HCT116 (cell line): ENCODE measurements around the gene CCDC63. TPM values are rescaled to one million over a fixed set of nuclear protein-coding genes. Genes with fewer than 3 reads are reported as not detected.

Source experiments
- ATAC-seq: fragments of 200-7000 bp; cut with Tn5 transposase; 2 replicates; pipeline ENCODE4 v1.9.1; 2020; ENCODE audit warnings: mild to moderate bottlenecking, moderate library complexity
- BruUV-seq: library from RNA; stranded (reverse); fragments of 400-500 nt; replicated peaks from 2 replicates; lab custom pipeline; 2021; lab: Mats Ljungman, UMichigan
- CTCF ChIA-PET: fragments of 300-600 bp; sonication (Branson Sonifier 250); formaldehyde crosslinking; loops from one replicate; lab custom pipeline; 2021; ENCODE audit warnings: antibody characterized with exemption; lab: Charles Lee
- POLR2A ChIA-PET: fragments of 300-600, 350-600 bp; sonication (Branson Sonifier 250); formaldehyde crosslinking; loops from one replicate; lab custom pipeline; 2021; ENCODE audit warnings: antibody characterized with exemption; lab: Charles Lee
- RAD21 ChIA-PET, 2 experiments: fragments of 300-600 bp; sonication (Branson Sonifier 250); formaldehyde crosslinking; loops; one replicate each; lab custom pipeline; 2023; ENCODE audit warnings: low total read pairs in 2 of 2; ENCODE audit not compliant: uncharacterized antibody in 2 of 2, unreplicated experiment in 2 of 2, low non-redundant PET in 1 of 2; lab: Charles Lee
- DNase-seq: peaks from one replicate; pipeline ENCODE4 v3.0.0-alpha.2; 2010; ENCODE audit warnings: low read depth, low spot score
- H2AFZ ChIP-seq: fragments of 200-600 bp; shearing (Covaris generic), sonication (generic); 2 replicates; pipeline ENCODE4 v1.6.1; 2017; ENCODE audit warnings: low read depth, mixed run types, mixed read lengths, antibody characterized with exemption, low read length; ENCODE audit not compliant: poor library complexity, severe bottlenecking
- H3K27ac ChIP-seq: 2 replicates; pipeline ENCODE4 v1.5.1; 2012; ENCODE audit warnings: low read depth, low read length
- H3K27me3 ChIP-seq: fragments of 200-600 bp; sonication (generic); 2 replicates; pipeline ENCODE4 v1.6.1; 2016; ENCODE audit warnings: mixed run types, low read length, mixed read lengths; ENCODE audit not compliant: insufficient read depth
- H3K36me3 ChIP-seq, 2 experiments: fragments of 200-500 bp in 1 of 2; fragments of 200-600 bp in 1 of 2; sonication (Bioruptor generic) in 1 of 2; sonication (generic) in 1 of 2; 2 replicates each; pipeline versions ENCODE4 v1.5.1 to v1.6.1; 2014 to 2016; ENCODE audit warnings: low read length in 2 of 2, inconsistent platforms in 1 of 2, mixed read lengths in 1 of 2, mixed run types in 1 of 2; ENCODE audit not compliant: insufficient read depth in 2 of 2, control insufficient read depth in 1 of 2
- H3K4me1 ChIP-seq, 2 experiments: fragments of 200-600 bp in 1 of 2; sonication (generic) in 1 of 2; 2 replicates each; pipeline versions ENCODE4 v1.5.1 to v1.6.1; 2012 to 2017; ENCODE audit warnings: low read length in 2 of 2, inconsistent platforms in 1 of 2, mild to moderate bottlenecking in 1 of 2, mixed read lengths in 1 of 2, mixed run types in 1 of 2, moderate library complexity in 1 of 2; ENCODE audit not compliant: insufficient read depth in 2 of 2, control insufficient read depth in 1 of 2
- H3K4me2 ChIP-seq: fragments of 200-600 bp; sonication (generic); 2 replicates; pipeline ENCODE4 v1.6.1; 2017; ENCODE audit warnings: mixed run types, low read length, mixed read lengths
- H3K4me3 ChIP-seq, 2 experiments: fragments of 200-600 bp in 1 of 2; sonication (generic) in 1 of 2; replicated peaks in 1 of 2; 2 replicates each; pipeline ENCODE4 v1.5.1; 2011 to 2016; ENCODE audit warnings: low read length in 2 of 2, control low read depth in 1 of 2, low read depth in 1 of 2, mild to moderate bottlenecking in 1 of 2, mixed read lengths in 1 of 2, mixed run types in 1 of 2
- H3K79me2 ChIP-seq: fragments of 200-600 bp; sonication (generic); 2 replicates; pipeline ENCODE4 v1.6.1; 2017; ENCODE audit warnings: mild to moderate bottlenecking, mixed run types, low read length, moderate library complexity, mixed read lengths; ENCODE audit not compliant: insufficient read depth
- H3K9ac ChIP-seq: fragments of 200-600 bp; sonication (generic); 2 replicates; pipeline ENCODE4 v1.6.1; 2016; ENCODE audit warnings: low read length, mixed read lengths
- H3K9me2 ChIP-seq: fragments of 200-600 bp; sonication (generic), shearing (Covaris generic); 2 replicates; pipeline ENCODE4 v1.6.1; 2017; ENCODE audit warnings: mixed run types, mild to moderate bottlenecking, moderate library complexity; ENCODE audit not compliant: insufficient read depth
- H3K9me3 ChIP-seq, 2 experiments: fragments of 200-500 bp in 1 of 2; fragments of 200-600 bp in 1 of 2; sonication (Bioruptor generic) in 1 of 2; sonication (generic) in 1 of 2; 2 replicates each; pipeline ENCODE4 v1.6.1; 2014 to 2017; ENCODE audit warnings: low read length in 2 of 2, mixed read lengths in 2 of 2, inconsistent platforms in 1 of 2, low read depth in 1 of 2, mild to moderate bottlenecking in 1 of 2, mixed run types in 1 of 2, moderate library complexity in 1 of 2; ENCODE audit not compliant: control insufficient read depth in 1 of 2, insufficient read depth in 1 of 2
- H4K20me1 ChIP-seq: fragments of 200-600 bp; sonication (generic), shearing (Covaris generic); 2 replicates; pipeline ENCODE4 v1.6.1; 2017; ENCODE audit warnings: mixed run types, mild to moderate bottlenecking, moderate library complexity; ENCODE audit not compliant: insufficient read depth
- CEBPB ChIP-seq: IDR thresholded peaks from 2 replicates; pipeline ENCODE4 v1.6.1; 2012; ENCODE audit warnings: low read depth
- ELF1 ChIP-seq: IDR thresholded peaks from 2 replicates; pipeline ENCODE4 v1.6.1; 2012; ENCODE audit warnings: low read depth, borderline replicate concordance
- JUND ChIP-seq: IDR thresholded peaks from 2 replicates; pipeline ENCODE4 v1.6.1; 2012
- SIN3A ChIP-seq: IDR thresholded peaks from 2 replicates; pipeline ENCODE4 v1.6.1; 2012; ENCODE audit warnings: low read depth
- SP1 ChIP-seq: IDR thresholded peaks from 2 replicates; pipeline ENCODE4 v1.6.1; 2012; ENCODE audit warnings: low read depth
- SRF ChIP-seq: IDR thresholded peaks from 2 replicates; pipeline ENCODE4 v1.6.1; 2012; ENCODE audit warnings: low read depth
- YY1 ChIP-seq: IDR thresholded peaks from 2 replicates; pipeline ENCODE4 v1.6.1; 2011; ENCODE audit warnings: low read length, low read depth, moderate library complexity, mild to moderate bottlenecking; ENCODE audit not compliant: insufficient replicate concordance; ENCODE audit errors: extremely low read depth
- ZNF274 ChIP-seq: fragments of 200-500 bp; sonication (Bioruptor generic); IDR thresholded peaks from 2 replicates; pipeline ENCODE4 v1.6.1; 2014; ENCODE audit warnings: mild to moderate bottlenecking, low read depth, low read length, inconsistent platforms
- intact Hi-C: fragments of 100-400 bp; cut with micrococcal nuclease; formaldehyde crosslinking; loops from 2 replicates; pipeline ENCODE4 v1.10.0; 2022
- total RNA-seq: library from RNA; stranded (reverse); gene quantifications from one replicate; pipeline ENCODE4 v1.2.1, GENCODE V29; 2021; ENCODE audit not compliant: unreplicated experiment
- TF ChIP-seq, protein P1 (sequence below): IDR thresholded peaks from 2 replicates; pipeline ENCODE4 v1.6.1; 2012
- TF ChIP-seq, protein P2 (sequence below): IDR thresholded peaks from 2 replicates; pipeline ENCODE4 v1.6.1; 2012
- TF ChIP-seq, protein P3 (sequence below): IDR thresholded peaks from 2 replicates; pipeline ENCODE4 v1.6.1; 2011; ENCODE audit warnings: mild to moderate bottlenecking, low read length, moderate library complexity; ENCODE audit not compliant: insufficient replicate concordance; ENCODE audit errors: extremely low read depth
- TF ChIP-seq, protein P4 (sequence below): IDR thresholded peaks from 2 replicates; pipeline ENCODE4 v1.6.1; 2012; ENCODE audit warnings: low read depth

CCDC63 gene
- total RNA-seq, 1 experiment from 2014 or later = 0.47 TPM

DNA sequence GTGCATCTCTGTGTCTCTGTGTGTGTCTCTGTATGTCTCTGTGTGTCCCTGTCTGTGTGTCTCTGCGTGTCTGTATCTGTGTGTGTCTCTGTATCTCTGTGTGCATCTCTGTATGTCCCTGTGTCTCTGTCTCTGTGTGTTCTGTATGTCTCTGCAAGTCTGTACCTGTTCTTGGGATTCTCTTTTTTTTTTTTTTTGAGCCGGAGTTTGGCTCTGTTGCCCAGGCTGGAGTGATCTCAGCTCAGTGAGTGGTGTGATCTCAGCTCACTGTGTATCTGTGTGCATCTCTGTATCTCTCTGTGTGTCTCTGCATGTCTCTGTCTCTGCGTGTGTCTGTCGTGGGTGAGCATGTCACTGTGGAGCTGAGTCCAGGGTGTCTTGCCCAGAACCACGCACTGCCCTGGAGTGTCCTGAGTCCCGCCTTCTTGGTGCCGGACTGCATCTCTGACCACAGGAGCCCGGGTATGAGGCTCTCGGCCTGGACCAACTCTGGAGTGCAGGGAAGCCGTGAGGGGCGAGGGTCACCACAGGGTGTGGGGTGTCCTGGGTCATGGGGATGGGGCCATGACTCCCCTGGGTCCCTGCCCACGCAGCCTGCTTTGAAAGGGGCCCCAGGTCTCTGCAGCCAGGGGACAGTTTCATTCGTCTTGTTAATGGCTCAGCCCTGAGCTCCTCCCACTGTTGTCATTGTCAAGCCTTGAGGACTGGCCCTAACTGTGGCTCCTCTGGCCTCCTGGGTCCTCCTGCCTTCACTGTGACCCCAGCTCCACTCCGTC lies 61.8 kb downstream of the CCDC63 start:
- Histone ChIP-seq H3K27me3 (no peaks in the 10 kb centered on the region), H3K79me2 (no peaks in the 10 kb centered on the region), H3K4me1 (peaks cover 0 to 4% of the 10 kb centered on the region in 2 experiments; a peak in 1 of 4 replicates), H3K4me3 (no peak overlapping the region), H3K9me3 (no peaks in the 10 kb centered on the region), H3K27ac (no peak overlapping the region), H2AFZ (no peak overlapping the region), H3K9me2 (no peaks in the 10 kb centered on the region), H3K36me3 (no peaks in the 10 kb centered on the region), H3K9ac (no peak overlapping the region)
- POLR2A ChIA-PET = no interaction called here
- RAD21 ChIA-PET = interaction anchor here in 1 of 2 experiments (0.6 kb wide), 1 partner anchor 475 kb away, joined by 3 read pairs; no protein-coding TSS in a partner anchor
- CTCF ChIA-PET = no interaction called here
- BruUV-seq = no TSS peak
- DNase-seq (no peak), ATAC-seq (no peak)
- intact Hi-C loops = no loop called here
- no peak for TF ChIP-seq ZNF274
- TF ChIP-seq, protein P1, sequence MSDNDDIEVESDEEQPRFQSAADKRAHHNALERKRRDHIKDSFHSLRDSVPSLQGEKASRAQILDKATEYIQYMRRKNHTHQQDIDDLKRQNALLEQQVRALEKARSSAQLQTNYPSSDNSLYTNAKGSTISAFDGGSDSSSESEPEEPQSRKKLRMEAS = no peak
- no peak for TF ChIP-seq YY1
- TF ChIP-seq, protein P2, sequence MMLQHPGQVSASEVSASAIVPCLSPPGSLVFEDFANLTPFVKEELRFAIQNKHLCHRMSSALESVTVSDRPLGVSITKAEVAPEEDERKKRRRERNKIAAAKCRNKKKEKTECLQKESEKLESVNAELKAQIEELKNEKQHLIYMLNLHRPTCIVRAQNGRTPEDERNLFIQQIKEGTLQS = no peak
- no peak for TF ChIP-seq SRF
- TF ChIP-seq SP1 = no peak
- no peak for TF ChIP-seq JUND
- TF ChIP-seq, all 23 proteins: peak for 0
- no peak overlapping the region for H3K4me2 ChIP-seq
- H4K20me1 ChIP-seq = no peaks in the 10 kb centered on the region

DNA sequence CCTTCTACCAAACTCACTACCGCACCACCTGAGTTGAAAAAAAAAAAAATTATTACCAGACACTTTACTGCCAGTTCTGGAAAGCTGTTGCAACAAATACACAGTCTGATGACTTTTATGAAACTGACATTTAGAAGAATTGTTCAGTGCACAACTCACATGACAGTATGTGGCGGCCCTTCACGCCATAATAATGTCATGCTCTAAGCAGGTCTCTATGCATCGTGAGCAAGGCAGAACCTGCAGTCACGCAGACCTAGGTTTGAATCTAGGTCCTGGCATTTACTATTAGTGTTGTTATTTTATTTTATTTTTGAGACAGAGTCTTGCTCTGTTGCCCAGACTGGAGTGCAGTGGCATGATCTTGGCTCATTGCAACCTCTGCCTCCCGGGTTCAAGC lies 65.5 kb downstream of the CCDC63 start:
- no peak for ATAC-seq
- TF ChIP-seq, protein P3, sequence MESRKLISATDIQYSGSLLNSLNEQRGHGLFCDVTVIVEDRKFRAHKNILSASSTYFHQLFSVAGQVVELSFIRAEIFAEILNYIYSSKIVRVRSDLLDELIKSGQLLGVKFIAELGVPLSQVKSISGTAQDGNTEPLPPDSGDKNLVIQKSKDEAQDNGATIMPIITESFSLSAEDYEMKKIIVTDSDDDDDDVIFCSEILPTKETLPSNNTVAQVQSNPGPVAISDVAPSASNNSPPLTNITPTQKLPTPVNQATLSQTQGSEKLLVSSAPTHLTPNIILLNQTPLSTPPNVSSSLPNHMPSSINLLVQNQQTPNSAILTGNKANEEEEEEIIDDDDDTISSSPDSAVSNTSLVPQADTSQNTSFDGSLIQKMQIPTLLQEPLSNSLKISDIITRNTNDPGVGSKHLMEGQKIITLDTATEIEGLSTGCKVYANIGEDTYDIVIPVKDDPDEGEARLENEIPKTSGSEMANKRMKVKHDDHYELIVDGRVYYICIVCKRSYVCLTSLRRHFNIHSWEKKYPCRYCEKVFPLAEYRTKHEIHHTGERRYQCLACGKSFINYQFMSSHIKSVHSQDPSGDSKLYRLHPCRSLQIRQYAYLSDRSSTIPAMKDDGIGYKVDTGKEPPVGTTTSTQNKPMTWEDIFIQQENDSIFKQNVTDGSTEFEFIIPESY = no peak
- TF ChIP-seq, protein P2 = no peak
- TF ChIP-seq, protein P4, sequence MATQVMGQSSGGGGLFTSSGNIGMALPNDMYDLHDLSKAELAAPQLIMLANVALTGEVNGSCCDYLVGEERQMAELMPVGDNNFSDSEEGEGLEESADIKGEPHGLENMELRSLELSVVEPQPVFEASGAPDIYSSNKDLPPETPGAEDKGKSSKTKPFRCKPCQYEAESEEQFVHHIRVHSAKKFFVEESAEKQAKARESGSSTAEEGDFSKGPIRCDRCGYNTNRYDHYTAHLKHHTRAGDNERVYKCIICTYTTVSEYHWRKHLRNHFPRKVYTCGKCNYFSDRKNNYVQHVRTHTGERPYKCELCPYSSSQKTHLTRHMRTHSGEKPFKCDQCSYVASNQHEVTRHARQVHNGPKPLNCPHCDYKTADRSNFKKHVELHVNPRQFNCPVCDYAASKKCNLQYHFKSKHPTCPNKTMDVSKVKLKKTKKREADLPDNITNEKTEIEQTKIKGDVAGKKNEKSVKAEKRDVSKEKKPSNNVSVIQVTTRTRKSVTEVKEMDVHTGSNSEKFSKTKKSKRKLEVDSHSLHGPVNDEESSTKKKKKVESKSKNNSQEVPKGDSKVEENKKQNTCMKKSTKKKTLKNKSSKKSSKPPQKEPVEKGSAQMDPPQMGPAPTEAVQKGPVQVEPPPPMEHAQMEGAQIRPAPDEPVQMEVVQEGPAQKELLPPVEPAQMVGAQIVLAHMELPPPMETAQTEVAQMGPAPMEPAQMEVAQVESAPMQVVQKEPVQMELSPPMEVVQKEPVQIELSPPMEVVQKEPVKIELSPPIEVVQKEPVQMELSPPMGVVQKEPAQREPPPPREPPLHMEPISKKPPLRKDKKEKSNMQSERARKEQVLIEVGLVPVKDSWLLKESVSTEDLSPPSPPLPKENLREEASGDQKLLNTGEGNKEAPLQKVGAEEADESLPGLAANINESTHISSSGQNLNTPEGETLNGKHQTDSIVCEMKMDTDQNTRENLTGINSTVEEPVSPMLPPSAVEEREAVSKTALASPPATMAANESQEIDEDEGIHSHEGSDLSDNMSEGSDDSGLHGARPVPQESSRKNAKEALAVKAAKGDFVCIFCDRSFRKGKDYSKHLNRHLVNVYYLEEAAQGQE = no peak
- TF ChIP-seq, protein P1 = no peak
- no peak for TF ChIP-seq SIN3A
- TF ChIP-seq CEBPB = no peak
- no peak for TF ChIP-seq ZNF274
- no peak for TF ChIP-seq ELF1

More for the DNA sequence above, 65.5 kb downstream of the CCDC63 start:
- ChIA-PET POLR2A (no interaction called here), RAD21 (no interaction called here), CTCF (no interaction called here)
- H3K4me3 ChIP-seq = no peak overlapping the region
- no peaks in the 10 kb centered on the region for H3K36me3 ChIP-seq
- H2AFZ ChIP-seq = no peak overlapping the region
- H3K9me2 ChIP-seq = no peaks in the 10 kb centered on the region
- DNase-seq = no peak
- H3K9me3 ChIP-seq = no peaks in the 10 kb centered on the region
- no peaks in the 10 kb centered on the region for H3K79me2 ChIP-seq
- intact Hi-C loops = no loop called here
- peaks cover 5 to 6% of the 10 kb centered on the region in 2 experiments; a peak in 2 of 4 replicates for H3K4me1 ChIP-seq
- H3K9ac ChIP-seq = no peak overlapping the region
- no TSS peak for BruUV-seq
- no peak overlapping the region for H3K27ac ChIP-seq
- no peaks in the 10 kb centered on the region for H3K27me3 ChIP-seq
- H4K20me1 ChIP-seq = no peaks in the 10 kb centered on the region
- no peak overlapping the region for H3K4me2 ChIP-seq
